Trophoblast cell (in vitro differentiated cells and primary cell): ENCODE measurements around the gene OR8B4.
"Not testable (repeated sequence)": the region's sequence is repeated elsewhere in the genome, so short reads cannot be mapped to it uniquely, and the experiment has no call there.

Experiments used
- DNase-seq, 2 donors: peaks; one replicate each; pipeline ENCODE4 v3.0.0-alpha.2; 2016
- H2AFZ ChIP-seq: 2 replicates; pipeline ENCODE4 v1.6.1; 2013; ENCODE audit warnings: low read length, moderate library complexity, mild to moderate bottlenecking; ENCODE audit not compliant: insufficient read depth, poor library complexity
- H2AK5ac ChIP-seq: 2 replicates; pipeline ENCODE4 v1.6.1; 2013; ENCODE audit warnings: mild to moderate bottlenecking, low read length
- H2BK120ac ChIP-seq: 2 replicates; pipeline ENCODE4 v1.6.1; 2013; ENCODE audit warnings: low read length, mild to moderate bottlenecking, moderate library complexity; ENCODE audit not compliant: insufficient read depth, poor library complexity
- H2BK12ac ChIP-seq: 2 replicates; pipeline ENCODE4 v1.6.1; 2013; ENCODE audit warnings: mild to moderate bottlenecking, low read length, moderate library complexity
- H2BK5ac ChIP-seq: 2 replicates; pipeline ENCODE4 v1.6.1; 2013; ENCODE audit warnings: low read length, low read depth, moderate library complexity, mild to moderate bottlenecking; ENCODE audit not compliant: poor library complexity
- H3K14ac ChIP-seq: 2 replicates; pipeline ENCODE4 v1.6.1; 2013; ENCODE audit warnings: mild to moderate bottlenecking, low read length
- H3K18ac ChIP-seq: 2 replicates; pipeline ENCODE4 v1.6.1; 2013; ENCODE audit warnings: mild to moderate bottlenecking, low read length
- H3K23ac ChIP-seq: 2 replicates; pipeline ENCODE4 v1.6.1; 2013; ENCODE audit warnings: low read length
- H3K27ac ChIP-seq: 2 replicates; pipeline ENCODE4 v1.5.1; 2013; ENCODE audit warnings: low read depth, mild to moderate bottlenecking, inconsistent platforms, low read length, moderate library complexity
- H3K27me3 ChIP-seq: 2 replicates; pipeline ENCODE4 v1.6.1; 2013; ENCODE audit warnings: inconsistent platforms, mild to moderate bottlenecking, low read length, moderate library complexity; ENCODE audit not compliant: insufficient read depth
- H3K36me3 ChIP-seq, 2 experiments: 1 replicate in 1 of 2; 2 replicates in 1 of 2; pipeline ENCODE4 v1.6.1; 2013; ENCODE audit warnings: low read length in 2 of 2, mild to moderate bottlenecking in 2 of 2, moderate library complexity in 1 of 2; ENCODE audit not compliant: insufficient read depth in 2 of 2, control insufficient read depth in 1 of 2
- H3K4ac ChIP-seq: 2 replicates; pipeline ENCODE4 v1.6.1; 2013; ENCODE audit warnings: low read depth, mild to moderate bottlenecking, low read length, moderate library complexity
- H3K4me1 ChIP-seq, 2 experiments: 1 replicate in 1 of 2; 2 replicates in 1 of 2; pipeline ENCODE4 v1.6.1; 2013; ENCODE audit warnings: low read length in 2 of 2, mild to moderate bottlenecking in 2 of 2, moderate library complexity in 1 of 2; ENCODE audit not compliant: insufficient read depth in 2 of 2, control insufficient read depth in 1 of 2
- H3K4me2 ChIP-seq: 2 replicates; pipeline ENCODE4 v1.6.1; 2013; ENCODE audit warnings: inconsistent platforms, mild to moderate bottlenecking, low read length, moderate library complexity
- H3K4me3 ChIP-seq: 2 replicates; pipeline ENCODE4 v1.5.1; 2013; ENCODE audit warnings: mild to moderate bottlenecking, low read depth, low read length, inconsistent platforms
- H3K79me1 ChIP-seq: one replicate; pipeline ENCODE4 v1.6.1; 2013; ENCODE audit warnings: low read length
- H3K79me2 ChIP-seq: 2 replicates; pipeline ENCODE4 v1.6.1; 2013; ENCODE audit warnings: low read length, mild to moderate bottlenecking; ENCODE audit not compliant: control insufficient read depth, insufficient read depth, poor library complexity
- H3K9ac ChIP-seq: 2 replicates; pipeline ENCODE4 v1.6.1; 2013; ENCODE audit warnings: mild to moderate bottlenecking, low read length
- H3K9me3 ChIP-seq: 2 replicates; pipeline ENCODE4 v1.6.1; 2013; ENCODE audit warnings: low read depth, mild to moderate bottlenecking, control low read depth, inconsistent platforms, low read length; ENCODE audit not compliant: insufficient read depth
- H4K12ac ChIP-seq: 2 replicates; pipeline ENCODE4 v1.6.1; 2013; ENCODE audit warnings: low read depth, mild to moderate bottlenecking, low read length, moderate library complexity
- H4K8ac ChIP-seq: 2 replicates; pipeline ENCODE4 v1.6.1; 2013; ENCODE audit warnings: low read depth, mild to moderate bottlenecking, low read length, moderate library complexity
- H4K91ac ChIP-seq: one replicate; pipeline ENCODE4 v1.6.1; 2013; ENCODE audit warnings: low read depth, mild to moderate bottlenecking, low read length, moderate library complexity
- WGBS: extraction: QIAGEN DNeasy Blood & Tissue Kit; methylation state at CpG from one replicate; pipeline ENCODE4 v1.1.7; 2013; ENCODE audit warnings: missing lambda C conversion rate; ENCODE audit not compliant: insufficient read length, insufficient coverage; ENCODE audit errors: extremely low coverage; 5-methylcytosine and 5-hydroxymethylcytosine counted together

Gene OR8B4

GRCh38 chr11:124460459-124460858, 35.8 kb upstream of the OR8B4 start:
- Histone ChIP-seq H3K9ac (no peak overlapping the region), H4K12ac (no peak overlapping the region), H3K27ac (no peak overlapping the region), H3K23ac (no peak overlapping the region), H4K91ac (no peak overlapping the region), H3K4me3 (no peak overlapping the region), H2AK5ac (no peak overlapping the region), H3K4ac (no peak overlapping the region), H4K8ac (no peak overlapping the region), H2BK12ac (no peak overlapping the region), H2BK120ac (no peak overlapping the region), H3K14ac (no peak overlapping the region), H3K79me2 (no peaks in the 10 kb centered on the region), H2AFZ (no peak overlapping the region), H3K4me2 (no peak overlapping the region), H3K36me3 (no peaks in the 10 kb centered on the region), H3K9me3 (no peaks in the 10 kb centered on the region), H2BK5ac (no peak overlapping the region), H3K4me1 (no peaks in the 10 kb centered on the region), H3K18ac (no peak overlapping the region), H3K27me3 (no peaks in the 10 kb centered on the region), H3K79me1 (no peaks in the 10 kb centered on the region)
- DNase-seq: no peak
- WGBS: no CpG with 5 or more reads among the region's 1 CpG

- not testable (repeated sequence) for H2BK120ac ChIP-seq, H2AK5ac ChIP-seq, H3K18ac ChIP-seq, H3K4ac ChIP-seq, H3K27me3 ChIP-seq, H2BK5ac ChIP-seq, H3K79me2 ChIP-seq, H3K27ac ChIP-seq, H3K4me1 ChIP-seq, H3K4me3 ChIP-seq, H3K36me3 ChIP-seq, H3K14ac ChIP-seq, H3K4me2 ChIP-seq, H4K91ac ChIP-seq, H4K12ac ChIP-seq, H3K9ac ChIP-seq, H3K79me1 ChIP-seq, H3K23ac ChIP-seq, H4K8ac ChIP-seq, H3K9me3 ChIP-seq, H2BK12ac ChIP-seq, H2AFZ ChIP-seq, DNase-seq
- no CpG with 5 or more reads among the region's 7 CpGs for WGBS
Observed at GRCh38 chr11:124459379-124459778, 34.7 kb upstream of the OR8B4 start.

- no peak overlapping the region for H2BK5ac ChIP-seq
- H4K12ac ChIP-seq: no peak overlapping the region
- no peak overlapping the region for H2AFZ ChIP-seq
- no peak overlapping the region for H3K27ac ChIP-seq
- H2BK12ac ChIP-seq: no peak overlapping the region
- no peaks in the 10 kb centered on the region for H3K9me3 ChIP-seq
- DNase-seq: no peak
- H4K8ac ChIP-seq: no peak overlapping the region
- H3K4me2 ChIP-seq: no peak overlapping the region
- no peaks in the 10 kb centered on the region for H3K36me3 ChIP-seq
- H3K27me3 ChIP-seq: no peaks in the 10 kb centered on the region
- H3K79me1 ChIP-seq: no peaks in the 10 kb centered on the region
- H3K79me2 ChIP-seq: no peaks in the 10 kb centered on the region
- no peak overlapping the region for H3K14ac ChIP-seq
- no peak overlapping the region for H2AK5ac ChIP-seq
- no peak overlapping the region for H3K23ac ChIP-seq
- no peak overlapping the region for H3K9ac ChIP-seq
- H3K18ac ChIP-seq: no peak overlapping the region
- WGBS: no CpG with 5 or more reads among the region's 2 CpGs
- no peak overlapping the region for H2BK120ac ChIP-seq
- H3K4me1 ChIP-seq: no peaks in the 10 kb centered on the region
- no peak overlapping the region for H3K4ac ChIP-seq
- H3K4me3 ChIP-seq: no peak overlapping the region
- H4K91ac ChIP-seq: no peak overlapping the region
Observed at GRCh38 chr11:124454552-124454951, 29.9 kb upstream of the OR8B4 start.

- Histone ChIP-seq H3K4me3 (no peak overlapping the region), H2BK5ac (no peak overlapping the region), H4K8ac (no peak overlapping the region), H3K79me2 (no peaks in the 10 kb centered on the region), H3K14ac (no peak overlapping the region), H2BK12ac (no peak overlapping the region), H2BK120ac (no peak overlapping the region), H3K4me2 (no peak overlapping the region), H4K12ac (no peak overlapping the region), H3K27ac (no peak overlapping the region), H3K23ac (no peak overlapping the region), H4K91ac (no peak overlapping the region), H3K9me3 (peaks cover 4% of the 10 kb centered on the region), H3K9ac (no peak overlapping the region), H3K18ac (no peak overlapping the region), H2AFZ (no peak overlapping the region), H2AK5ac (no peak overlapping the region), H3K4ac (no peak overlapping the region), H3K27me3 (no peaks in the 10 kb centered on the region), H3K36me3 (no peaks in the 10 kb centered on the region), H3K4me1 (no peaks in the 10 kb centered on the region), H3K79me1 (no peaks in the 10 kb centered on the region)
- WGBS: 100% methylated on average over 1 of the region's 1 CpG
- no peak for DNase-seq
Observed at GRCh38 chr11:124446916-124447315, 22.2 kb upstream of the OR8B4 start.
